Esophagus squamous epithelium (tissue), 5 donors: ENCODE results near the gene OR9Q2. TPM values are rescaled to one million over a fixed set of nuclear protein-coding genes. Genes with fewer than 3 reads are reported as not detected.
A peak's percentile ranks its signal among the peaks of the same experiment; 100 is the strongest.

ENCODE experiments used
- DNase-seq: peaks from one replicate; lab custom pipeline; 2025; lab: John Stamatoyannopoulos, UW
- H3K27ac ChIP-seq, 4 donors: fragments of 200-600 bp; sonication (generic); one replicate each; pipeline ENCODE4 v1.5.1; 2016 to 2019; ENCODE audit warnings: mild to moderate bottlenecking in 1 of 4
- H3K27me3 ChIP-seq, 4 donors: fragments of 200-600 bp; sonication (generic); 1 replicate in 3 of 4; 2 replicates in 1 of 4; pipeline versions ENCODE4 v1.5.1 to v1.6.0; 2017 to 2021; ENCODE audit warnings: antibody characterized with exemption in 1 of 4
- H3K36me3 ChIP-seq, 3 donors: fragments of 200-600 bp; sonication (generic); one replicate each; pipeline ENCODE4 v1.5.1; 2016 to 2019
- H3K4me1 ChIP-seq, 3 donors: fragments of 200-600 bp; sonication (generic); one replicate each; pipeline ENCODE4 v1.5.1; 2017 to 2019
- H3K4me3 ChIP-seq, 4 donors: fragments of 200-600 bp; sonication (generic); 1 replicate in 3 of 4; 2 replicates in 1 of 4; pipeline ENCODE4 v1.5.1; 2016 to 2019; ENCODE audit warnings: mild to moderate bottlenecking in 2 of 4, moderate library complexity in 1 of 4
- H3K9me3 ChIP-seq, 3 donors: fragments of 200-600 bp; sonication (generic); one replicate each; pipeline ENCODE4 v1.5.1; 2016 to 2019
- CTCF ChIP-seq, 6 experiments: fragments of 450-650 bp in 4 of 6; fragments of 200-600 bp in 2 of 6; sonication (generic) in 2 of 6; IDR thresholded peaks; one replicate each; pipeline ENCODE4 v1.5.1; 2016 to 2019; ENCODE audit warnings: antibody characterized with exemption in 6 of 6, mild to moderate bottlenecking in 4 of 6, moderate library complexity in 4 of 6
- POLR2A ChIP-seq, 4 donors: fragments of 450-650 bp; IDR thresholded peaks; one replicate each; pipeline ENCODE4 v1.6.1; 2017; ENCODE audit warnings: antibody characterized with exemption in 4 of 4, mild to moderate bottlenecking in 4 of 4, moderate library complexity in 3 of 4
- WGBS, 2 donors: methylation state at CpG; one replicate each; pipeline ENCODE4 v1.1.5; 2018; 5-methylcytosine and 5-hydroxymethylcytosine counted together
- intact Hi-C: fragments of 100-400 bp; cut with DNase I; formaldehyde crosslinking; loops from one replicate; pipeline ENCODE4 v1.15.0; 2022
- total RNA-seq, 4 donors: library from RNA; depleted of rRNA; stranded (reverse); fragments of >200 nt; gene quantifications; one replicate each; pipeline ENCODE4 v1.1.0, GENCODE V29; 2016
- donor health status: DM: yes; HTN: yes; CAD: no.

Gene OR9Q2
- total RNA-seq, 4 donors from 2014 or later: 0.19 TPM; not detected in 3

DNA sequence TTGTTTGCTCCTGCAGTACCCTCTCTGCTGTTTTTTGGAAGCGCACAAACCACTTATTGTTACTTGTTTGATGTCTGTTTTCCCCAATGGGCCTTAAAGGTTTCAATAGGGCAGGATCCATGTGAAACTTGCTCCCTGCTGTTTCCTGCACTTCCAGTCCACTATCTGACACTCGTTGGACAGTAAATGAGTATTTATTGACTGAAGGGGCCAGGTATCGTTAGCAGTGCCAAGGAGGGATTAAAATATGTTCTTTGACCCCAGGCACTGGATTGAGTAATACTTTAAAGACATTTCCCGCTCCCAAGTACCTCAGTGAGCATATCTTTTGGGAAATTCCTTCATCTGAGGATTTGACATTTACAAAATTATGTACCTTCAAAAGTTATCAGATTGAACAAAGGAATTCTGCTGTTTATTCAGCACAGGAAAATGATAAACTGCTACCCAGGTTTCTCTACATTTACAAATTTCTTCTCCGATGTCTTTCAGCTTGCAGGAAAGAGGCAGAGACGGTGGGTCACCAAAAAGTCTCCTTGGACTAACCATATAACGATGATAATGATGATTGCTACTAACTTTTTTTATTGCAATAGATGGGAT, 23.3 kb upstream of the OR9Q2 start:
- Histone ChIP-seq H3K4me3 (no peak overlapping the region), H3K36me3 (no peaks in the 10 kb centered on the region), H3K27me3 (no peaks in the 10 kb centered on the region), H3K9me3 (no peaks in the 10 kb centered on the region), H3K27ac (peak overlapping the region in 1 of 4 donors; percentile 37), H3K4me1 (peaks cover 0 to 28% (median 2%) of the 10 kb centered on the region in 3 donors)
- no peak for DNase-seq
- intact Hi-C loops: no loop called here
- WGBS, 2 donors: 43 to 64% methylated on average over 7 of the region's 7 CpGs
- no peak for TF ChIP-seq POLR2A (IDR thresholded peaks at IDR 0.05)
- TF ChIP-seq CTCF (IDR thresholded peaks at IDR 0.05): no peak

DNA sequence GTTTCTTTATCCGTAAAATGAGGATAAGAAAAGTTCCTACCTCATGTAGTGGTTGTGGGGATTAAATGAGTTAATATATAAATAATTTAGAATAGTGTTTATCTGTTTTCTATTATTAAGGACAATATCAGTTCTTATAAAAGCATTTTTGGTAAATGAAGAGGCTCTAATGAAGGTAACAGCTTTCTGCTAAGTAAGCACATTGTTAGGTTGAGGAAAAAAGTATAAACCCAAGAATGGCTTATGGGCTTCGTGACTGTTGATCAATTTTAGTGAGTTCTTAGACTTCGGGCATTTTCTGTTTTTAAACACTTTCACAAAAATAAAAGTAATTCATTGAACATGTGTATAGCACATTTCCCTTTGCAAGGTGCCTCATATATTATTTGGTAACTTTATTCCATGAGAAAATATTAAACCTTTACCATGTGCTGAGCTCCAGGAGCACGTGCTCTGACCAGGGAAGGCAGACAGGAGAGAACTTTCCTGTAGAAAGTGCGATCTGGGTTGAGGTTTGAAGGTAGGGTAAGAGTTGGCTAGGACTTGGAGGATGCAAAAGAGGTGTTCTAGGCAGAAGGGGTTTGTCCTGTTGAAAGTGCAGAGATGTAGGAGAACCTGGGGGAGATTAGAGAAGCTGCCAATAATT, 11.3 kb upstream of the OR9Q2 start:
- Histone ChIP-seq H3K9me3 (no peaks in the 10 kb centered on the region), H3K27ac (no peak overlapping the region), H3K27me3 (no peaks in the 10 kb centered on the region), H3K36me3 (no peaks in the 10 kb centered on the region), H3K4me3 (no peak overlapping the region), H3K4me1 (no peaks in the 10 kb centered on the region)
- intact Hi-C loops: no loop called here
- no peak for TF ChIP-seq CTCF (IDR thresholded peaks at IDR 0.05)
- no peak for TF ChIP-seq POLR2A (IDR thresholded peaks at IDR 0.05)
- no peak for DNase-seq
- 71 to 80% methylated on average over 5 of the region's 5 CpGs for WGBS, 2 donors

- Histone ChIP-seq H3K36me3 (no peaks in the 10 kb centered on the region), H3K9me3 (no peaks in the 10 kb centered on the region), H3K4me1 (no peaks in the 10 kb centered on the region), H3K27ac (no peak overlapping the region), H3K27me3 (no peaks in the 10 kb centered on the region), H3K4me3 (no peak overlapping the region)
- TF ChIP-seq POLR2A (IDR thresholded peaks at IDR 0.05): no peak
- 80 to 82% methylated on average over 6 of the region's 6 CpGs for WGBS, 2 donors
- no peak for DNase-seq
- intact Hi-C loops: no loop called here
Observed at GRCh38 chr11:58178444-58178843, 10.4 kb upstream of the OR9Q2 start.

GRCh38 chr11:58179648-58180047, 9.2 kb upstream of the OR9Q2 start:
- H3K9me3 ChIP-seq: no peaks in the 10 kb centered on the region
- TF ChIP-seq CTCF (IDR thresholded peaks at IDR 0.05) (no peak), POLR2A (IDR thresholded peaks at IDR 0.05) (no peak)
- no peaks in the 10 kb centered on the region for H3K4me1 ChIP-seq
- H3K36me3 ChIP-seq: no peaks in the 10 kb centered on the region
- no peak overlapping the region for H3K27ac ChIP-seq
- no peaks in the 10 kb centered on the region for H3K27me3 ChIP-seq
- intact Hi-C loops: no loop called here
- no peak overlapping the region for H3K4me3 ChIP-seq
- DNase-seq: no peak
- 59 to 74% methylated on average over 6 to 7 of the region's 7 CpGs for WGBS, 2 donors

GRCh38 chr11:58186938-58187337, 1.9 kb upstream of the OR9Q2 start:
- no peak overlapping the region for H3K4me3 ChIP-seq
- H3K9me3 ChIP-seq: no peaks in the 10 kb centered on the region
- H3K27me3 ChIP-seq: no peaks in the 10 kb centered on the region
- intact Hi-C loops: no loop called here
- no peaks in the 10 kb centered on the region for H3K36me3 ChIP-seq
- H3K27ac ChIP-seq: no peak overlapping the region
- H3K4me1 ChIP-seq: no peaks in the 10 kb centered on the region
- WGBS, 2 donors: 86 to 95% methylated on average over 4 of the region's 4 CpGs
- no peak for TF ChIP-seq POLR2A (IDR thresholded peaks at IDR 0.05)
- TF ChIP-seq CTCF (IDR thresholded peaks at IDR 0.05): no peak
- no peak for DNase-seq
